Esophagus mucosa (tissue), 1 donor: ENCODE measurements around the gene NTM. TPM values are rescaled to one million over a fixed set of nuclear protein-coding genes. Genes with fewer than 3 reads are reported as not detected.

ENCODE experiments used
- ATAC-seq: fragments of 200-7000 bp; cut with Tn5 transposase; one replicate; pipeline ENCODE4 v1.9.1; 2020
- total RNA-seq: library from RNA; stranded (reverse); gene quantifications from one replicate; pipeline ENCODE4 v1.2.4, GENCODE V29; 2023
- donor health status: DM: yes; HTN: yes; CAD: no.

Gene NTM
- total RNA-seq, 1 donor from 2014 or later, result 0.92 TPM

DNA sequence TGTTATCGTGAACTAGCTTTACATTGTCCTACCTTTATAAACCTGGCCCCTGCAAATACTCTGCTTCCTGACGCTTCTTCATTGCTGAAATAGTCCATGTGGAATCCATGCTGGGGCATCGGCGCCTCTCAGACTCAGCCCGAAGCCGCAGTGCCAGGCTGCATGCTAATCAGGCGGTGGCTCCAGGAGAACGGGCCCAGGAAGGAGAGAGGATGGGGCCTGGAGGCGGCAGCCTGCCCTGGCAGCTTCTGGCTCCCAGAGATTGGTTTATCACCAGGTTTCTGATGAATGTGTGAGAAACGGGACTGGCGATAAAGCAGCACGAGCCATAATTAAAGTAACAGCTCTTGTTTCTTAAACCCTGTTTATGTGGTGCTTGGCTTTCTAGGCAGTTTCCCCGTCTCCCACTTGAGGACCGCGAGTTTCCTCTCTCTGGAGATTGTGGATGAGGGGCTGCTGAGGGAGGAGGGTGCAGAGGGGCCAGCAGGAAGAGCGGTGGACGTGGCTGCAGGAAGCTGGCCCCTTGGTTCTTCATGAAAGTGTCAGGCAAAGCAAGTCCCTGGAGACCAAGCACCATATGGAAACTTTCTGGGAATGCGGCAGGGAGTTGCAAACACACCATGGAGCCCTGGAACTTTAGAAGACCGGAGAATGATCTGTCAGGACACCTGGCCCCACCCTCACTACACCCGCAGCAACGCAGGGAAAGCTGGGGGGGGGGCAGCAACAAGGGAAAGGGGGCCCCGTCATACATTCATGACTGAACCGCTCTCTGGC is 93.4 kb downstream of the NTM start:
- ATAC-seq, result no peak

DNA sequence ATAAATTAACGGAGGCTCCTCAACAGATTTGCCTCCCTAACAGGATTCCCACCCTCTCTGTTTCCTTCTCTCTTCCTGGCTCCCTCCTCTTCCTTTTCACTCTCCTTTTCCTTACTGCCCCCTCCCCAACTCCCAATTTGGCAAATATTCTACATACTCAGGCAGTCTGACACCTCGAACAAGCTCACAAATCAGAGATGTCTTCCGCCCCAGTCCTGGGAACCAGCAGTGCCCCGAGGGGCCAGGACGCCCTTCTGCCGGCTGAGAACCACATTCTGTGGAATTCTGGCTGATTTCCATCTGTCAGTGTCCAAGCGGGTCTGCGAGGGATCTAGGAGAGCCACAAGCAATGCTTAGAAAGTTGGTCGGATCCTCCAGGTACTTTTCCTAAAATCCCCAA is 94.0 kb downstream of the NTM start:
- ATAC-seq, result no peak

DNA sequence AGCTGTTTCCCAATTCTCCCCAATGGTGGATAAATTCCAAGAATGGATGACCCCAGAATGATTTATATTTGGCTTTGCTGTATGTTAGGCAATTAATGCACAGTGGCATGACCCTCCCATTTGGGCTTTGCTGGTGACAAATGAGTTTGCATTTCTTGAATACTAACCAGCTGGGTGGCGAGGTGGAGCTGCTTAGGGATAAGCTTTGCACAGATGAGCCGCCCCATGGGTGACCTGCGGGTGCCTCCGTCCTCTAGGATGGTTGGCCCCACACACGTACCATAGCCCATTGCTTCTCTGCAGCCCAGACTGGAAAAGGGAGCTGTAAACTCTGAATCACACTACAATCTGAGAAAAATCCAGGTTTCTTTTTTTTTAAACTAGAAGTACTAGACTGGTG is 94.6 kb downstream of the NTM start:
- ATAC-seq, result no peak

DNA sequence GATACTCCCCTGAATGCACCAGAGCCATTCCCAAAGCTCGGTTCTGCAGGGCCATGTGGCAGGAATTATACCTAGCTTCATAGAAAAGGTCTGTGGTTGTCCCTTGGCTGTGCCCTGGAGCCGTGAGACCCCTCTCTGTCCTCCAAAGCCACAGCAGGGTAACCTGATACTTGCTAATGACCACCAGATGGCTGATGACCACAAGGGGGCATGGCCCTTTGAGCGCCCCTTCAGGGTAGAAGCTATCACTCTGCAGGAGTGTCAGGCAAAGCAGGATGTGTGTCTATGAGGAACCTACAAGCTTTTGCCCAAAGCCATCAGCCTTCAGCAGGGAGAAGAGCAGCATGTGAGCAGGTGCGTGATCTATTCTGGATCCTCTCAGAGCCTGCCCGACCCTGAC is 95.3 kb downstream of the NTM start:
- no peak for ATAC-seq

DNA sequence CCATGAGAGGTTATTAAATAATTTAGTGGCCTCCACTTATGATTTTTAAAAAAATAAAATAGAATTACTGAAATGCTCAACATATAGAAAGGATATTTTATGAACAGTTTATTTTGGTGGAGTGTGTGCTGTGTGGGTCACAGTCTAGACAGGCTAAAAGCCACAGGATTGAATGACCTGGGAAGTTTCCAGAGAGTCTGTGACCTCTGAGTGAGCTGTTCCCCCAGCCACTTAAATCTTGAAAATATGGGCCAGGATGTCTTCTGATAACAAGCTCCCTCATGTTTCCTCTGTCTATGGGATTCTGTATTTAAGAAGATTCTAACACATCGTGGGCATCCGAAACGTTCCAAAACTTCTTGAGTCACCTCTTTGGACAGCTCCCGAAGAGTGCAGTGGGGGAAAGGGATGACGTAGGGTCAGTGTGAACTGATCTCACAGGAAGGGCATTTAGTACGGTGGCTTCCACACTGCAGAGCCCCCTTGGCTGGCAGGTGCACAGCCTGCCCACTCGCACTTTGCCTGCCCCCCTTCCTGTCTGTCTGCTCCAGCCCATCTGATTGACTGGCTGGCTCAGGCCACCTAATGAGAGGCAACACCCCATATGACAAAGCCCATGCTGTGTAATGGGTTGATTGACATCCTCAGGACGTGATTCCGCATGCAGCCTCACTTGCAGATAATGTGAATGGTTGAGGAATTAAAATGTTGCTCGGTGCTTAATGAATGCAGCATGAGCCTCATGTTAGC is 97.4 kb downstream of the NTM start:
- ATAC-seq, result peak; percentile 38

DNA sequence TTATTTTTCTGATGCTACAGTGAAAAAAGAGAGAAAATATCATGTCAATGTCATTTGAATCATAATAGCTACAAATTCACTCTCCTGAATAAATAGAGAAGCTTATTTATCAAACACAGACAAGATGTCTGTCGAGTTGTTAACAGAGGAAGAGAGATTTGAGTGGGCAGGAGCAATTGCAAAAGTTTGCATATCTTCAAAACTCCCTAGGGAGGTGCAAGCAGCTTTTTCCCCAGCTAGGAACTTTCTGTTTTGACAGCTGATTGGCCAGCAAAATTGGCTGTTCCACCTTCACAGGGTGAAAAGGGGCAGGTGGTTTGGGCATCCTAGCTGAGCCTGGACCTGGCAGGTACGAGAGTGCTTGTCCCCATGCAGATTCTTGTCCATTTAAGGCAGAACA is 98.2 kb downstream of the NTM start:
- ATAC-seq, result no peak

DNA sequence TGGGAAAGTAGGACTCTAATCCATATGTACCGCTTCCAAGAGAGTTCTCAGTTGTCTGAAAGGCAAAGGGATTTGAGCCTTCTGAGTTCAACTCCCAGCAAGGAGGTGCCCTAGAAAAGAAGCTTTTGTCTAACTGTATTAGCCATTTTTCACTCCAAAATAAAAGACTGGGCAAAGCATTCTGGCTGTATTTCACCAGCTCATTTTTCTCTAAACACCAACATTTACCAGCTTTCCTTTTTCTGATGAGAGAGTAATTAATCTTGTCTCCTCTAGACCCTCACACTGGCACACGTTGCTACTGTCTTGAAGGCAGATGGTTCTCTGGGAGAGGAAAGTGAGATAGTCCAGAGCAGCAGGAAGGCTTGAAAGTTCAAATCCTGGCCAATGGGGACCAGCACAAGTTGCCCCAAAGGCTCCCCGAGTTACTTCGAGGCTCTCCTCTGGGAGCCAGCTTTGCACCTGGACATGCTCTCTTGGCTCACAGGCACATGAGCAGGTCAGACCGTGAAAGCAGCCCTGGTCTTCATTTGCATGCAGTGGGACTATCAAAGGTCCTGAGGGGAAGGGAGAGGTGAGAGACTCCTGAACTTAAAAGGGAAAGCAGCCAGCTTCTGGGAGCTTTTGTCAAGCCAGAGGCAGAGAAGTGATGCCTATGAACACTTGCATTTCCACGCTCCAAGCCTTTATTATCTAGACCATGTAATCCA is 100.0 kb downstream of the NTM start:
- no peak for ATAC-seq

DNA sequence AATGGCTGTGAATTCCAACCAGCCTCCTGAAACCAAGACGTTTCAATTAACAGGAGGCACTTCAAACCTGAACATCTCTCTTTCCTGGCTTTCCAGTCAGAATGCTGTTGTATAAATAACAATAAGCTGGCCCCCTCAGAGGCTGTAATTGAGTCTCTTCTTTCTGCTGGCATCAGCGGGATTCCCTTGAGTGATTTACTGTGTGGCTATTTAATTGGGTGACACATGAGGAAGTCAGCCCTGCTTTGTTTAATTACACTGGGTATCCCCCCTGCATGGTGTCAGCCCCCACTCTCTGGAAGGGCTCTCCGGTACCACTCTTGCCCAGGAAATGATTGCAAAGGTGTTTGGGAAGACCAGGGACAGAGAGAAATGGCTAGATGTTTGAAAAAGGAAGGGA is 101.6 kb downstream of the NTM start:
- no peak for ATAC-seq

DNA sequence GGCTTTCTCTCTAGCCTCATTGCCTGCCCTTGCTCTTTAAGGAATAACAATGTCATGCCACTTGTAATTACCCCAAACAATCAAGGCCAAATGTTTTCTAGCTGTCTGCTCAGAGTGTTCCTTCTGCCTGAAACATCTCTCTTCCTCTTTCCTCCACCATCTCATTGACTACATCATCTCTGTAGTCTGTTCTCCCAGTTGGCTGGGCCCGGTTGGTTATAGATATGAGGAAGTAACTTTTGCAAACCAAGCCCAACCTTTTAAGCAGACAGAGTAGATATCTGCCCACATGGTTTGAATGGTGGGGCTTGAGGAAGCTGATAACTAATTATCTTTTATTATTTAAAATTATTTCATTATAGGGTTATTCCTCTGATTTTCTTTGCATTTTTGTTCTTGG is 104.5 kb downstream of the NTM start:
- ATAC-seq, result no peak

DNA sequence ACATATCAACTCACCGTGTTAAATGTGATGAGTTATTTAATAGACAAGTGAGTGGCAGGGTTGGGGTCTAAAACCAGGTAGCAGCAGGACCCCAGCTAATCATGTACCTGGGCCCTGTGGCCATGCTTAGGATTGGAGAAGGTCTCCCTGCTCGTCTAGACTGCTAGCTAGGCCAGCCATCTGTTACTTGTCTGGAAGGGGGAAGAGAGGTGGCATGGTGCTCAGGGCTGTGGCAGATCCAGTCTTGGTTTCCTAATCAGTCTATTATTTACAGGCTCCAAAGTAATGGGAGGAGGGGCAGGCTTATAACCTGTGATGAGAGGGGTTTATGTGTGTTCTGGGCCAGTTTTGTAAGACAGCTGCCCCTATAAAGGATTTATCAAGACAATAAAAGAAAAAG is 105.9 kb downstream of the NTM start:
- no peak for ATAC-seq

DNA sequence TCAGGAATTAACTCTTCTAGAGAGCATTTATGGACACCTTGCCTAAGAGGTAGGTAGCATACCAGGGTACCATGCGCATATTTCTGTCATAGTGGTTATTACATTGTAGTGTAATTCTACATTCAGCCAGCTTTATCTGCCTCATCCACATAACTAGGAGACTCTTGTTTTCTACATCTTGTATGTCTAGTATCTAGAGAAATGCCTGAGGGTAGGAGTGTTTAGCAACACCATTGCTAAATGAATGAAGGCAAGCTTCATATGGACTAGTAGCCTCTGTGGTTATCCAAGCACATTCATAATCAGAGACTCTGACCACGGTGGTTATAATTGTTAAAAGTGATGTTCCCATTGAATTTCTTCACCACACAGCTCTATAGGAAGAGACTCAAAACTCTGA is 107.9 kb downstream of the NTM start:
- no peak for ATAC-seq

DNA sequence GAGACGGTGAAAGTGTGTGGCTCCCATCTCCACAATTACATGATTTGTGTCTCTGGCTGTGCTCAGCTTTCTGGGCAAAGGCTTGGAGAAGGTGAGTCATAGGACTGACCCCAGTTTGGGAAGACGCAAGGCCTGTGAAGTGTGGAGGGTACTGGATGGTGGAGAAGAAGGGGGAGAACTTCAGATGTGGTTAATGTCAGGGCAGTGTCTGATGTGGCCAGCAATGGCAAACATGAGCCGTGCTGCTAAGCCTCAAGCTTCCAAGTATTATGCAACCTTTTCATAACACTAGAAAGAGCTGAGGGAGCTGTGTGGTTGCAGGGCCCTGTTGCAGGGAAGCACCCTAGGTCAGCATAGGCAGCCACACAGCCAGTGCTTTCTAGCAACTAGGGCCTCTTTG is 110.9 kb downstream of the NTM start:
- no peak for ATAC-seq

DNA sequence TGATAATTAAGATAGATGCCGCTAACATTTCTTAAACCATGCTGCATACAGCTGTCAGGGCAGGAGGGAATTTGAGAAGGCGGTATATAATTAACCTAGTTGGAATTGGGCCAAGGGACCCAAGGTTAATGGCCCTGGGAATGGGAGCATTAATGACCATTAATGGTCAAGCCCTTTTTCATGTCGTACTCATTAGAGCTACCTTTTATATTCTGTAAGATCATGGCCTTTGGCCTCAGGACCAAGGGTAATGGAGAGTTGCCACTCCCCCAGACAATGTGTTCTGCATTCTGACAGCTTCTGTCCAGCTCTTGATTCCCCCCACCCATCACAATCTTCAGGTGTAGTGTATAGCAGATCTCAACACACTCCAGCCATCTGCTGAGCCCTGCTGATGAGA is 111.6 kb downstream of the NTM start:
- ATAC-seq, result no peak

DNA sequence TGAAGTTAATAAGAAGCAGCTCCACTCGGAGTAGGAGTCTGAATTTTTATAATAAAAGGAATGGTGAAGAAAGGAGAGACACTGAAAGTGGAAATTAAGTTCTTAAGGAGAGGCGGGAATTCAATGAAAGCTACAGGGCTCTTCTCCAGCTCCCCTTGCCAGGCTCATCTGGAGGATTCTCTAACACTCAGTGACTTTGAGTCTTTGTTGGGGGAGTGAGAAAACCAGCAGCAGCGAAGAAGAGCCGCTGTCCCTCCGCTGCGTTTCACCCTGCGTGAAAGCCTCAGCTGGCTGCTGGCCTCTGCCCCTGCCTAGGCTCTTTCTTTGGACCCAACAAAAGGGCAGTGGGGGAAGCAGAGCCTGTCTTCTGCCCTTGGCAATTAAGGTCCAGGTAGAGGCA is 113.0 kb downstream of the NTM start:
- no peak for ATAC-seq

DNA sequence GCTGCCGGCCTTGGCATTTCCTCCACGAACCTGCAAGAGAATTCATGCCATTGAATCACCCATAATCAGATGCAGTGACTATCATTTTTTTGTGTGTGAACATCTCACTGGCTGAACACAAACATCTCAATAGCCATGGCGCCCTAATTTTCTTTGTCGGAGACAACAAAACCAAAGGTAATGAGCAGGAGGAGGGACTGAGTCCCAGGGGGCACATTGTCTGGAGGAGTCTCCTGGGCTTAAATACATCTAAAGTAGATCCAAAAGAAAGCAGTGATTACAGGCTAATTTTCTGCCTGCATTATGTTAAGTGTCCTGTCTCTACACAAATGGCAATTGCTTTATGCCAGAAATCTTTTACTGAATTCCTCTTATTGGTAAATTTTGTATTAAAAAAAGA is 113.5 kb downstream of the NTM start:
- no peak for ATAC-seq

DNA sequence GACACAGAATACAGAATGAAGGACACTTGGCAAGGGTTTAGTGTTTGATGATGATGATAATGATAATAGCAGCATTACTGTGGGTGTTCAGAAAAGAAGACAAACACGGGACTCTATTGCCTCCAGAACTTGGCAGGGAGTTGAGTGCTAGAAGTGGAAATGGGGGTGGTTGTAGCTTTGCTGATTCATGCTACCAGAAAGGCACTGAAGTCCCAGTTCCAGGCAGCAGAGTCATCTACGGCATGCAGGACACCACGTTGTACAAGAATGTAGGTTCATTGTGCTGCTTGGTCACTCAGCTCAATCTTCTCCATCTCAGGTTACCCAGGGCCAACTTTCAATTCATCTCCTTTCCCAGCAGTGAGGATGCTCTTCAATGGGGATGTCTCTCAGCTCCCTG is 115.7 kb downstream of the NTM start:
- ATAC-seq, result no peak

DNA sequence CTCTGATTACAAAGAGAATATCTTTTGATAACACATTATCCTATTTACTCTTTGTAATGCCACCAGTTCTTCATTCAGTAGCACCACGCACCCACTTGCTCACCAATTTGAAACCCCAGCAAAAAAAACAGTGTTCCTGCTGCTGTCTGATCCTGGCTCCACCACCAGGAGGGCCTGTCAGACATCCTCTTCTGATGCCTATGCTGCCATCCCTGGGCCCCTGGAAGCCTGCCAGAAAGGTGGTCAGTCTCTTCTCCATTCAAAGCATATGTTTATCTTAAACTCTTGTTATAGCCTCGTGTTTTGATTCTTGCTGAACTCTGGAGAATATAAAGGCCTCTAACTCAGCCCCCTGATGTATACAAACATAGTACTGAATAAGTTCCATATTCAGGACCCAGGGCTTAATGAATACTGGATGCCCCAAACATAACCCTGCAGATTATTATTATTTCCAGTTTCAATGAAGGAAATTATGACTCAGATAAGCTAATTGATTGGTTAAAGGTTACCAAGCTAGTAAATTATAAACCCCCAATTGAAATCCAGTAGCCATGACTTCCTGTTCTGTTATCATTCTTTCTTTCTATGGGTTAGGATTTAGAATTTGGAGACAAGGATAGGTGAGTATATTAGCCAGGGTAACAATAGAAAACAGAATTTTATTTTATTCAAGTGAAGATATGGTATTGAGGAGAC is 116.7 kb downstream of the NTM start:
- no peak for ATAC-seq

DNA sequence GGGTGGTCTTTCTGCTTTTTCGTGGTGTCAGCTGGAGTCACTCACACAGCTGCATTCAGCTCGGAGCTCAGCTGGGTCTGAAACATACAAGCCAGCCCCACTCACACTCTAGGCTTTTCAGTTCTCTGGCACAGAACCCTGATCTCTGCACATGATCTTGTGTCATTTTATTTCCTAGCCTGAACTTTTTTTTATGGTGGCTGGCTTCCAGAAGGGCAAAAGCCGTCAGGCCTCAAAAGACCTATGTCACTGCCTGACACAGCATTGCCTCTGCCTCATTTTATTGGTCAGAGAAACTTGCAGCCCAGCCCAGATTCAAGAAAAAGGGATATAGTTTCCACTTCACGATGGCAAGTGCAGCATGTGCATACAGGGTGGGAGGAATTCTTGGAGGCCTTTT is 117.8 kb downstream of the NTM start:
- no peak for ATAC-seq

DNA sequence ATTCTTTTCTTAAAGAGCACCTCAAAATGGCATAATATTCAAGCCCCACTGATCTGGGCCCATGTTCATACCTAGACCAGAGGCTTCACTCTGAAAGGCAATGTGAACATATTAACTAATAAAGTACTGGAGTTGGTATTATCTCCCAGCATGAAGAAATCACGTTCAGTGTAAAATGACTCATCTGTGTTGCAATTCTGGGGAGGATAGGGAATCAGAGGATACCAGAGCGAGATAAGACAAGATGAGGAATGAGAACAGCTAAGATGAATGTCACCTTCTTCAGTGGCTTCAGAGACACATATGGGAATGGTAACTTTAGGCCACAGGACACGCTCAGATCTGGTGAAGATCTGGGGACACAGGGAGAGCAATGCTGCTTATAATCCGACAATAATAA is 121.1 kb downstream of the NTM start:
- ATAC-seq, result no peak

DNA sequence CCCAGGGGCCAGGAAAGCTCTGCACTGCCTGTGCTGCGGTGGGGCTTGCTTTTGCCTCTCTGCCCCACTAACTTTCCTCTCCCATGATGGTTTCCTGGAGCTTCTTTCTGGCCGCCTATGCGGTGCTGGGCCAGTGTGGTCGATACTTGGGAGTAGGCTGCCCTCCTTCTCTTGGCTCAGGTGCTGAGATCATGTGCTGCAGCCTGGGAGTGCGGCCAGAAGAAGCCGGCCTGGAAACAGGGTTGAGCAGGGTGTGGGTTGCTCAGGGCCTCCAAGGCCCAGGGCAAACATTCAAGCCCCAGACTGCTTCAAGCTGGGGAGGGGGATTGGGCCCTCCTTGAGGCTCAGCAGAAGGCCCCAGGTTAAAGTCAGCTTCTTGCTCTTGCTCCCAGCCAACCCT is 125.0 kb downstream of the NTM start:
- peak; percentile 72 for ATAC-seq

DNA sequence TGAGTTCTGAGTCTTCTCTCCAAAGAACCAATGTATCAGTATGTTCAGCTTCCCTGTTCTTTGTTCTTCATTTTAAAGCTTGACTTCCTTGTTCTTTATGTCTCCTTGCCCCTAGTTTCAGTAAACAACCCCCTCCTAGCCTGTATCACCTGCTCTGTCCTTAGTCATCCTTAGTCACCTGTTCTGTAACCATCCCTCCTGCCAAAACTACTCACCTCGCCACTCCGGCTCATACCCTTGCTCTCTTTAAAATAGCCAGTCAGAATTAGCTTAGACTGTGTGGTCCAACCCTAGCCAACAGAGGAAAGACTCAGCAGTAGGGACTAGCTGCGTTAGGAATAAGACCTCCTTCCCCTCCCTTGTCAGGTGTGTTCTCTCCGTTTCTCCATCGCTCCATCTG is 127.3 kb downstream of the NTM start:
- ATAC-seq, result peak; percentile 65

DNA sequence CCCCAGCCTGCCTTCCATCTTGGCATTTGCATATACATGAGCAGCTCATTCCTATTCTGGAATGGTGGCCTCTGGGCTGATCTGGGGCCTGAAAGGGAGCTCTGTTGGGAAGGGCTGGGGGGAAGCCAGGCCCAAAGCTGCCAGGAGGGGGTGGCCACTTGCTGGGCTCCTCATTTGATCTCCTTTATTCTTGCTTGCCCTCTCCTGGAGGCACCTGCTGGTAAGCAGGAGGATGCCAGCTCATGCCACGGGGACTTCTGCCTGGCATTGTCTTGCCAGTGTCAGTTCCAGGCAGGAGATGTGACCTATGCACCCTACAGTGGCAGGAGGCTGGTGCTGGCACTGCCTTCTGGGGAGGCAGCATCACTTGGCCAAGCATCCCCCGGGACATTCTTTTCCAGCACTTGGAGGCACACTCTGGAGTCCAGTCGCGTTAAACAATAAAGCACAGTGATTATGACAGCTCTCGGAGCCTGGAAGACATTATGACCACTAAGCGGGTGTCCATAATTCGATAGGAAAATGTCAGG is 128.3 kb downstream of the NTM start:
- no peak for ATAC-seq

DNA sequence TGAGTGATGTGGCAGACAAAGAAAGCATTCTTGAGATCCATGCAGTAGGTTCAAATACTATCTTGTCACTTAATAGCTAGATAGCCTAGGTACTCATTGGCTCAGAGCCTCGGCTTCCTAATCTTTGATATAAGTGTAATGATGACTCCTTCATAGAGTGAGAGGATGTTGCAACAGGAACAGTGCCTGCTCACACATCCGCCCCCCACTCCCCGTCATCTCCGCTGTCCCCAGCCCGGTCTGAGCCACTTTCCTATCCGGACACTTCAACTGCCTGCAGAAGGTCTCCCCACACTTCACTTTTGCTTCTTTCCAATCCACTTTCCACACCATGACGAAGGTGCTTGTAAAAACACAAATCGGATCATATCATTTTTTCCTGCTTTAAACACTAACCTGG is 128.8 kb downstream of the NTM start:
- ATAC-seq, result no peak
